IPS DF 6.9 (cell line): ENCODE results near the gene RAET1G.

ENCODE experiments used
- DNase-seq: peaks from one replicate; pipeline ENCODE4 v3.0.0-alpha.2; 2013; ENCODE audit warnings: low read depth, low spot score
- H3K27ac ChIP-seq: one replicate; pipeline ENCODE4 v1.5.1; 2013; ENCODE audit warnings: low read length, control low read depth
- H3K27me3 ChIP-seq: 2 replicates; pipeline ENCODE4 v1.6.1; 2013; ENCODE audit warnings: mild to moderate bottlenecking, low read length; ENCODE audit not compliant: control insufficient read depth, insufficient read depth
- H3K36me3 ChIP-seq: 2 replicates; pipeline ENCODE4 v1.6.1; 2013; ENCODE audit warnings: low read length; ENCODE audit not compliant: control insufficient read depth, insufficient read depth
- H3K4me1 ChIP-seq: 2 replicates; pipeline ENCODE4 v1.6.1; 2013; ENCODE audit warnings: low read length; ENCODE audit not compliant: control insufficient read depth, insufficient read depth
- H3K4me3 ChIP-seq: 2 replicates; pipeline ENCODE4 v1.5.1; 2013; ENCODE audit warnings: mild to moderate bottlenecking, low read length
- H3K9me3 ChIP-seq: 2 replicates; pipeline ENCODE4 v1.6.1; 2013; ENCODE audit warnings: low read length, inconsistent platforms; ENCODE audit not compliant: control insufficient read depth, insufficient read depth
- WGBS: extraction: QIAGEN DNeasy Blood & Tissue Kit; methylation state at CpG from one replicate; pipeline ENCODE4 v1.1.7; 2013; ENCODE audit warnings: mixed read lengths, missing lambda C conversion rate; ENCODE audit not compliant: insufficient read length, insufficient coverage; 5-methylcytosine and 5-hydroxymethylcytosine counted together

Gene RAET1G

DNA sequence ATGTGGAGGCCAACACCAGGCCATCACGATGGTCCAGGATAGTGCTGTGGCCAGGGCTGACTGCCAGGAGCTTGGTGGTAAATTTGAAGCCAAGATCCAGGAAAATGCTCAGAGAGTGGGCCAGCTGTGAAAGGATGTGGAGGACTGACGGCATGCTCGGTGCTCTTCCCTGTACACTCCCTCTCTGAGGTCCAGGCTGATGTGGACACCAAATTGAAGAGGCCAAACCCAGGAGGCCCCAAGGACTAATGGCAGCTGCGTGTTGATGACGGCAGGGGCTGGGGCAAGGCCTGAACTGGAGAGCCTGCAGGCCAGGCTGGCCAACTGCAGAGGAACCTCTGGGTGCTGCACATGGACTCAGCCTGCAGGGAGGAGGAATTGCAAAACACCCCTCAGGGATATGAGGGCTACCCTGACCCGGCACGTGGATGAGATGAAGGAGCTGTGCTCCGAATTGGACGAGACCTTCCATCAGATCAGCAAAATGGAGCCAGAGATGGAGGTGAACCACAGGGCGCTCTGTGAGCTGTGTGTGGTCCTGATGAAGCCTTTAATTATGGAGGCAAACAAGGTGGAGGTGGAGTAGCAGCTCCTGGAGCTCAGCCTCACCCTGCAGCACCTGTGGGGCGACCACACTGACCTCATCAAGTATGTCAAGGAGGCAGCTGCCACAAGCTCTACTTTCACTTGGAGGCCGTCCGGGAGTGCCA is 18.1 kb downstream of the RAET1G start:
- H3K4me3 ChIP-seq = no peak overlapping the region
- peaks cover 2% of the 10 kb centered on the region for H3K9me3 ChIP-seq
- H3K36me3 ChIP-seq = no peaks in the 10 kb centered on the region
- no peak for DNase-seq
- H3K27me3 ChIP-seq = no peaks in the 10 kb centered on the region
- WGBS = no CpG with 5 or more reads among the region's 13 CpGs
- 0 out of 2 replicates have a peak, but pooled peaks cover 2% of the 10 kb centered on the region for H3K4me1 ChIP-seq
- no peak overlapping the region for H3K27ac ChIP-seq

DNA sequence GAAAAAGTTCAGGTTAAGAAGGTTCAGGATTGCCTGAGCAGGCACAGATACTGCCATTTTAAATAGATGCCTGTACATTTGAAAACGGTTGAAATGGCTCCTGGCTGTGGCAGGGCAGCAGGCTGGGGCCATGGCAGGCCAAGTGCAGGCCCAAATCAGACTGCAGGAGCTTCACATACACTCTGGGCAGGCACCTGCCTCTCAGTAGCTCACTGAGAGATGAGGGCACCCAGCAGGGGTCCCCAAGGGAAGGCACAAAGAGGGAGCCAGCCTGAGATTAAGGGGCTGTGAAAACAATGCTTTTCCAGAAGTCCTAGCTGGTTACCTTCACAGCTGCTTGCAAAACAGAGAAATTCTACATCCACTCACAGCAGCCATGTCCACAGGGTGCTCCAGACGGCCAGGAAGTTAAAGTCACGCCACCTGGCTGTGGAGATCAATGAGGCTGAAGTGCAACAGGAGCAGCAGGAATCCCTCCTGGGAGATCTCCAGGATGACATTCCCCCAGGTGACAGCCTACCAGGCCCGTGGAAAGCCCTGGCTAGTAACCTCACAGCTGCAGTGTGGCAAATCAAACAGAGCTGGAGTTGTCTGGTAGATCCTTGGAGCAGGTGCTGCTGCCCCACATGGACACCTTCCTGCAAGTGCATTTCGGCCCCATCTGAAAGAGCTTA is 18.8 kb downstream of the RAET1G start:
- DNase-seq = no peak
- WGBS = no CpG with 5 or more reads among the region's 5 CpGs

DNA sequence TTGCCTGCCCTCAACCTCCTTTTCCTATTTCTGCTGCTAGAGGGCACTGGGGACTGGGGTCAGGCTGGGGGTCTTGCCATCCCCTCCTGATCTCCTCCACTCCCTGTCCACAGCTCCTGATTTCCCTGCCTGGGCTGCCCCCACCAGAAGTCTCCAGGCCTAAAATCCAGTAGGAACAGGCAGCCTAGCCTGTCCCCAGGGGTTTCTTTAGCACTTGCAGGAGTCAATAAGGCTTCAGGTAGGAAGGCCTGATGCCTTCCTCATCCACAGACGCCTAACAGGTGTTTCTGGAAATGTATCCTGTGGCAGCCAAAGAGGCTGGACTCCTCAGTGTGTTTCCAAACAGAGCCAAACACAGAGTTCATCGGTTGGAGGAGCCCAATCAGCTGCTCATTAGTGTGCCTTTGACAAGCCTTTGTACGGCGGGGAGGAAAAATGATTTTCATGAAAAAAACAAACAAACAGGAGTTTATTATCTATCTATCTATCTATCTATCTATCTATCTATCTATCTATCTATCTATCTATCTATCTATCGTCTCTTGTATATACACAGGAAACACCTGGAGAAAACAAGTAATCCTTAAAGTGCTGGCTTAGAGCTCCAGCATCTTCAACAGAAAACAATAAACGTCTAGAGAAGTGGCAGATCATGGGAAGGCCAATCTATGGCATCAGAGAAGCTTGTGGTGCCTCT is 21.3 kb downstream of the RAET1G start:
- H3K4me1 ChIP-seq = 0 out of 2 replicates have a peak, but pooled peaks cover 2% of the 10 kb centered on the region
- no CpG with 5 or more reads among the region's 6 CpGs for WGBS
- H3K36me3 ChIP-seq = no peaks in the 10 kb centered on the region
- H3K27ac ChIP-seq = no peak overlapping the region
- H3K4me3 ChIP-seq = no peak overlapping the region
- H3K27me3 ChIP-seq = no peaks in the 10 kb centered on the region
- no peaks in the 10 kb centered on the region for H3K9me3 ChIP-seq
- DNase-seq = no peak

More for the DNA sequence above, 18.8 kb downstream of the RAET1G start:
- Histone ChIP-seq H3K9me3 (peaks cover 2% of the 10 kb centered on the region), H3K27me3 (no peaks in the 10 kb centered on the region), H3K4me1 (0 out of 2 replicates have a peak, but pooled peaks cover 2% of the 10 kb centered on the region), H3K27ac (no peak overlapping the region), H3K4me3 (no peak overlapping the region), H3K36me3 (no peaks in the 10 kb centered on the region)

DNA sequence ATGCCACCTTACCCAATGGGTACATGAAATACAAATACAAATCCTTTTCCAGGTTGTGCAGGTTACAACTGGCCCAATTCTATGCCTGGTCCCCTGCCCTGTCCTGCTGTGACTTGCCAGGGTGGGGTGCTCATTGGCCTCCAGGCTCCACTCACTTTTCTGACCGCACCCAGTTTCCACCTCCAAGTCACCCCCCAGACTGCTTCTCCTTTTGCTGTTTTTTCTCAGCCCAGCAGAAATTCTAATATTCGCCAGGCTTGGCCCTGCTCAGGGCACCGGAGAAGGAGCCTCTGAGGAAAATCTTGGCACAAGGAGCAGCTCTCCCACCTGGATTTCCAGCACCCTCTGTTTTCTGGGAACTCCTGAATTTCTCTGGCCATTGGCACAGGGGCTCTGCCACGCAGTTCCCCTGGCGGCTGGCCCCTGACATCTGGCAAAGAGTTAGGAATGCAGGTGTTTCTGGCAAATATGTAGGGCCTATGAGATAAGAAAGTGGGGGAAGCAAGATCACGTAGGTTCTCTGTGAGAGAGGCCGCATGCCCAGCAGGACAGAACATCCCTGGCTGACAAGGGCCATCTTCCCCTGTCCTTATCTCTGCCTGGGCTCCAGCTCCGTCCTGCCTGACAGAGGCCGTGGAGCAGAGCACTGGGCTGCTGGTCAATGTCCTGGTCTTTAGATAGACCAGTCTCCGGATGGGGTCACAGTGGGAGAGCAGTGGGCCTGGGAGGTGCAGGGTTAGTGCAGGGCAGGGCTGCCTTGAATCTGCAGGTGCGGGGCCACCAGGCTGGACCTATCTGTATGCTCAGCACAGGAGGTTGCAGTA is 22.1 kb downstream of the RAET1G start:
- WGBS = no CpG with 5 or more reads among the region's 11 CpGs
- Histone ChIP-seq H3K27ac (no peak overlapping the region), H3K4me3 (no peak overlapping the region), H3K36me3 (no peaks in the 10 kb centered on the region), H3K9me3 (no peaks in the 10 kb centered on the region), H3K4me1 (0 out of 2 replicates have a peak, but pooled peaks cover 2% of the 10 kb centered on the region), H3K27me3 (no peaks in the 10 kb centered on the region)
- DNase-seq = no peak

DNA sequence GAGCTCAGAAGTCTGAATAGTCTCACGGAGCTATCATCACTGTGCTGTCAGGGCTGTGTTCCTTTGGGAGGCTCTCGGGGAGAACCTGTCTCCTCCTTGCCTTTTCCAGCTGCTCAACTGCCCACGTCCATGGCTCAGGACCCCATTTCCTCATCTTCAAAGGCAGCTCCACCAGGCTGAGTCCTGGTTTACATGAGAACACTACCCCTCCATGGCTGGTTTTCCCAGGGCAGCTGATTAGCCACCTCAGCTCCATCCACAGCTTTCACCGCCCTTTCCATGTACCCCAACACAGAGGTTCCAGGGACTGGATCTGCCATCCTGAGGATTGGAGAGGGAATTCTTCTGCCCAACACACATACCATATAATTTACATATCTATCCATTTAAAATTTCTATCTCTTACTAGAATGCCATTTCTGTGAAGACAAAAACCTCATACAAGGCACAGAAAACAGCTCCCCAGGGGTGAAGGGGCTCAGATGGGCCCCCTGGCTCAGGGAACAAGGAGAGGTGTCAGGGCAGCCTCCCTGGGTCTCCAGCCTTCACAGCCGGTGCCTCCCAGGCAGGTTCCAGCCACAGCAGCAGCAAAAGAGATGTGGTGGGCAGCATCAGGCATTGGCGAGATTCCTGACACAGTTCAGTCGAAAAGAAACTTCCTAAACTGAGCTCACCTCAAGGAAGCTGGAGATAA is 22.8 kb downstream of the RAET1G start:
- DNase-seq = no peak
- Histone ChIP-seq H3K4me1 (0 out of 2 replicates have a peak, but pooled peaks cover 2% of the 10 kb centered on the region), H3K9me3 (no peaks in the 10 kb centered on the region), H3K36me3 (no peaks in the 10 kb centered on the region), H3K27me3 (no peaks in the 10 kb centered on the region), H3K27ac (no peak overlapping the region), H3K4me3 (no peak overlapping the region)
- WGBS = no CpG with 5 or more reads among the region's 7 CpGs

DNA sequence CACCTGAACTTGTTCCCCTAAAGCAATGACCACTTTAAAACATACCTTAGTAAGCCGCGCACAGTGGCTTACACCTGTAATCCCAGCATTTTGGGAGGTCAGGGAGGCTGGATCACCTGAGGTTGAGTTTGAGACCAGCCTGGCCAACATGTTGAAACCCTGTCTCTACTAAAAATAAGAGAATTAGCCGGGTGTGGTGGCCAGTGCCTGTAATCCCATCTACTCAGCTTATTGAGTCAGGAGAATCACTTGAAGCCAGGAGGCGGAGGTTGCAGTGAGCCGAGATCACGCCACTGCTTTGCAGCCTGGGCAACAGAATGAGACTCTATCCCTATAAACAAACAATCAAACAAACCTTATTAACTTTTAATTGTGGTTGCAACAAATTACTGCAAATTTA is 23.4 kb downstream of the RAET1G start:
- H3K27me3 ChIP-seq = no peaks in the 10 kb centered on the region
- DNase-seq = no peak
- H3K36me3 ChIP-seq = no peaks in the 10 kb centered on the region
- H3K9me3 ChIP-seq = no peaks in the 10 kb centered on the region
- no peak overlapping the region for H3K4me3 ChIP-seq
- H3K27ac ChIP-seq = no peak overlapping the region
- H3K4me1 ChIP-seq = 0 out of 2 replicates have a peak, but pooled peaks cover 2% of the 10 kb centered on the region
- WGBS = no CpG with 5 or more reads among the region's 6 CpGs

DNA sequence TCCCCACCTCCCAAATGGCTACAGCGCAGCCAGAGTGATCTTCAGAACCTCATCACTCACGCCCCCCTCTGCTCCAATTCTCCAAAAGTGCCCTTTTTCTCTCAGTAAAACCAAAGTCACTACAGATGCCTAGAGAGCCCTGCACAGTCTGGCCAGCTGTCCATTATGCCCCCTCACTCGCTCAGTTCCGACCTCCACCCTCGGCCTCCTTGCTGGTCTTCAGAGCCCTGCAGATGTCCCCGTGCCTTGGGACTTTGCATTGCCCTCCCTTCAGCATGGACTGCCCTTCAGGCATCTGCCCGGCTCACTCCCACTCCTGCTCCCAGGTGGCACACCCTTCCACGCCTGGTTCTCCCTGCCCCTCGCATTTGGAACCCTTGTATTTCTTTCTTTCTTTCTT is 24.0 kb downstream of the RAET1G start:
- H3K27ac ChIP-seq = no peak overlapping the region
- H3K9me3 ChIP-seq = no peaks in the 10 kb centered on the region
- no peaks in the 10 kb centered on the region for H3K36me3 ChIP-seq
- no peaks in the 10 kb centered on the region for H3K27me3 ChIP-seq
- H3K4me3 ChIP-seq = no peak overlapping the region
- H3K4me1 ChIP-seq = 0 out of 2 replicates have a peak, but pooled peaks cover 1% of the 10 kb centered on the region
- no CpG with 5 or more reads among the region's 9 CpGs for WGBS
- no peak for DNase-seq

DNA sequence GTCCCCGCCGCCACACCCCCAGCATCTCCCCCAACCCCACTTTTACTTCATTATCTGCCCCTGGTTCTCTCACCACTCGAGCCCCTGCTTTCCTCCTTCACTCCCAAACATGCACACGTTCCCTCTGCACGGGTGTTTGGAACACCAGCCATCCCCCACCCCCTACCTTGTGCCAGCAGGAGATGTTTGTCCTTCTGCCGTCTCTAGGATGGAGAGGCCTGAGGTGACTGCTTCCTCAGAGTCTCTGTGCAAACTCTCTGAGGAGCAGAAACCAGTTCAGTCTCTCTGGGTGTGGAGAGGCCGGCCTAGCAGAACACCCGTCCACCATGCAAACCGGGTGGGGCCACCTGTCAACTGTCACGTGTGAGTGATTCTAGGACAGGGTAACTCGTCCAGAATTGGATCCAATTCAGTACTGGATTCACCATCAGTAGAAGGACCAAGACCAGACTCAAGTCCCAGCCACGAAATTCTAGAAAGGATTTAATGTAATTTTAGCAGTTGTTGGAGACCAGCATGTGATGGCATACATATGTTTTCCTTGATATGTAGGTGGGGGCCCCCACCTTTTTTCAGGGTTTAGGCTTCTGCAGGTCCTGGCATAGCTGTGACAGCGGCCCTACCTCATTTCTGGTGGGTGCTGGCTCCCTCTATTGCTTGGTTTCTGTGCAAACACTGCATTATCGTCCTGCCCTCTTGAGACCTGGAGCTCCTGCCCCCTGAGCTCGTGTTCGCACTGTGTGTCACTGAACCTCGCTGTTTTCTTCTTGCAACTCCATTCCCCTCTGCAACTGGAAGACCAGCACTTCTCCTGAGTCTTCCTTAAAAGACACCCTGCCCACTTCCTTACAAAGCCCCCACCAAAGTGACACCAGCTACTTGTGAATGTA is 24.8 kb downstream of the RAET1G start, which contains the start of gene RAET1E:
Gene RAET1E (minus strand): TSS at position 259 of the 890 bp plus-strand sequence. CDS start 7,212 bp downstream, outside the sequence.
- H3K4me3 ChIP-seq = no peak within 1 kb of the TSS
- DNase-seq = no peak
- H3K27me3 ChIP-seq = no peaks in the 10 kb centered on the region
- H3K27ac ChIP-seq = no peak within 1 kb of the TSS
- no peaks in the 10 kb centered on the region for H3K36me3 ChIP-seq
- no peaks in the 10 kb centered on the region for H3K9me3 ChIP-seq
- no CpG with 5 or more reads among the region's 17 CpGs for WGBS
- no peaks in the 10 kb centered on the region for H3K4me1 ChIP-seq
